Measurements from ENCODE around the gene UNC93B1.
"Not testable (repeated sequence)": the region's sequence is repeated elsewhere in the genome, so short reads cannot be mapped to it uniquely, and the experiment has no call there.

DNA sequence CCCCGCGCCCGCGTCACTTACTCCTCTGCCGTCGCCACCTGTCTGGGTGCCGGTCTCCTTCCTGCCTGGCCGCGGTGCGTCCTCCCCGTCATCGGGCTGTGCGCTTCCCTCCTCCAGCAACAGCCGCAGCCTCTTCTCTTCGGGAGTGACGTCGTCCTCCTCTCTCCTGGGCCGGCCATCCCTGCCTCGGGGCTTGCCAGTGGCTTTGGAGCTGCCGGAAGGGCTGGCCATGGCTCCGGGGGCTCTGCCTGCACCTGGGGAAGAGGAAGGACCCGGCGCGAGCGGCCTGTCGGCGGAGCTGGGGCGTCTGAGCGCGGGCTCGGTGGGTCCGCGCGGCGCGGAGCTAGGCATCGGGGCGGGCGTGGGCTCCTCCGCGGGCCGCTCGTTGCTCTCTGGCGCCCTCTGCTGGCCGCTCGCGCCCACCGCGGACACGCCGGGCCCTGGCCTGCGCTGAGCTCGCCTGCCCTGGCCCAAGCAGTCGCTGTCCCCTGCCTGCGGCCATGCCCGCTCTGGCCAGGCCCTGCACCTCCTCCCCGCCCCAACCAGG is 48.4 kb downstream of the UNC93B1 start:
- TF ChIP-seq, protein P1, sequence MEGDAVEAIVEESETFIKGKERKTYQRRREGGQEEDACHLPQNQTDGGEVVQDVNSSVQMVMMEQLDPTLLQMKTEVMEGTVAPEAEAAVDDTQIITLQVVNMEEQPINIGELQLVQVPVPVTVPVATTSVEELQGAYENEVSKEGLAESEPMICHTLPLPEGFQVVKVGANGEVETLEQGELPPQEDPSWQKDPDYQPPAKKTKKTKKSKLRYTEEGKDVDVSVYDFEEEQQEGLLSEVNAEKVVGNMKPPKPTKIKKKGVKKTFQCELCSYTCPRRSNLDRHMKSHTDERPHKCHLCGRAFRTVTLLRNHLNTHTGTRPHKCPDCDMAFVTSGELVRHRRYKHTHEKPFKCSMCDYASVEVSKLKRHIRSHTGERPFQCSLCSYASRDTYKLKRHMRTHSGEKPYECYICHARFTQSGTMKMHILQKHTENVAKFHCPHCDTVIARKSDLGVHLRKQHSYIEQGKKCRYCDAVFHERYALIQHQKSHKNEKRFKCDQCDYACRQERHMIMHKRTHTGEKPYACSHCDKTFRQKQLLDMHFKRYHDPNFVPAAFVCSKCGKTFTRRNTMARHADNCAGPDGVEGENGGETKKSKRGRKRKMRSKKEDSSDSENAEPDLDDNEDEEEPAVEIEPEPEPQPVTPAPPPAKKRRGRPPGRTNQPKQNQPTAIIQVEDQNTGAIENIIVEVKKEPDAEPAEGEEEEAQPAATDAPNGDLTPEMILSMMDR (IDR thresholded peaks at IDR 0.05; ENCODE audit: insufficient read depth, low read length): peak; percentile 15
- TF ChIP-seq POLR2AphosphoS5 (IDR thresholded peaks at IDR 0.05; ENCODE audit: low read depth); SPI1 (IDR thresholded peaks at IDR 0.05; ENCODE audit: borderline replicate concordance, low read depth): not testable (repeated sequence)

Data from HL-60 (cell line).